Fibroblast of the aortic adventitia (primary cell): ENCODE results near the gene PCK1. TPM values are rescaled to one million over a fixed set of nuclear protein-coding genes. Genes with fewer than 3 reads are reported as not detected.

Source experiments
- DNase-seq: peaks from one replicate; pipeline ENCODE4 v3.0.0-alpha.2; 2010; ENCODE audit warnings: low read depth
- H3K4me3 ChIP-seq: 2 replicates; pipeline ENCODE4 v1.5.1; 2011; ENCODE audit warnings: low read depth, mild to moderate bottlenecking, control low read depth, low read length, moderate library complexity
- total RNA-seq: library from RNA; depleted of rRNA; stranded (reverse); fragments of >200 nt; gene quantifications from 2 replicates; pipeline ENCODE4 v1.2.3, GENCODE V29; 2012; ENCODE audit warnings: low replicate concordance
- TF ChIP-seq, protein P1 (sequence below): IDR thresholded peaks from 2 replicates; pipeline ENCODE4 v1.5.1; 2011; ENCODE audit warnings: mild to moderate bottlenecking, low read length, control low read depth, inconsistent platforms; ENCODE audit not compliant: insufficient read depth

PCK1 gene
- total RNA-seq, 1 donor, result not detected

- DNase-seq, result no peak
- TF ChIP-seq, protein P1, sequence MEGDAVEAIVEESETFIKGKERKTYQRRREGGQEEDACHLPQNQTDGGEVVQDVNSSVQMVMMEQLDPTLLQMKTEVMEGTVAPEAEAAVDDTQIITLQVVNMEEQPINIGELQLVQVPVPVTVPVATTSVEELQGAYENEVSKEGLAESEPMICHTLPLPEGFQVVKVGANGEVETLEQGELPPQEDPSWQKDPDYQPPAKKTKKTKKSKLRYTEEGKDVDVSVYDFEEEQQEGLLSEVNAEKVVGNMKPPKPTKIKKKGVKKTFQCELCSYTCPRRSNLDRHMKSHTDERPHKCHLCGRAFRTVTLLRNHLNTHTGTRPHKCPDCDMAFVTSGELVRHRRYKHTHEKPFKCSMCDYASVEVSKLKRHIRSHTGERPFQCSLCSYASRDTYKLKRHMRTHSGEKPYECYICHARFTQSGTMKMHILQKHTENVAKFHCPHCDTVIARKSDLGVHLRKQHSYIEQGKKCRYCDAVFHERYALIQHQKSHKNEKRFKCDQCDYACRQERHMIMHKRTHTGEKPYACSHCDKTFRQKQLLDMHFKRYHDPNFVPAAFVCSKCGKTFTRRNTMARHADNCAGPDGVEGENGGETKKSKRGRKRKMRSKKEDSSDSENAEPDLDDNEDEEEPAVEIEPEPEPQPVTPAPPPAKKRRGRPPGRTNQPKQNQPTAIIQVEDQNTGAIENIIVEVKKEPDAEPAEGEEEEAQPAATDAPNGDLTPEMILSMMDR, result no peak
- H3K4me3 ChIP-seq, result no peak overlapping the region
These were observed 24.7 kb upstream of the PCK1 start for GRCh38 chr20:57536120-57536708.

DNA sequence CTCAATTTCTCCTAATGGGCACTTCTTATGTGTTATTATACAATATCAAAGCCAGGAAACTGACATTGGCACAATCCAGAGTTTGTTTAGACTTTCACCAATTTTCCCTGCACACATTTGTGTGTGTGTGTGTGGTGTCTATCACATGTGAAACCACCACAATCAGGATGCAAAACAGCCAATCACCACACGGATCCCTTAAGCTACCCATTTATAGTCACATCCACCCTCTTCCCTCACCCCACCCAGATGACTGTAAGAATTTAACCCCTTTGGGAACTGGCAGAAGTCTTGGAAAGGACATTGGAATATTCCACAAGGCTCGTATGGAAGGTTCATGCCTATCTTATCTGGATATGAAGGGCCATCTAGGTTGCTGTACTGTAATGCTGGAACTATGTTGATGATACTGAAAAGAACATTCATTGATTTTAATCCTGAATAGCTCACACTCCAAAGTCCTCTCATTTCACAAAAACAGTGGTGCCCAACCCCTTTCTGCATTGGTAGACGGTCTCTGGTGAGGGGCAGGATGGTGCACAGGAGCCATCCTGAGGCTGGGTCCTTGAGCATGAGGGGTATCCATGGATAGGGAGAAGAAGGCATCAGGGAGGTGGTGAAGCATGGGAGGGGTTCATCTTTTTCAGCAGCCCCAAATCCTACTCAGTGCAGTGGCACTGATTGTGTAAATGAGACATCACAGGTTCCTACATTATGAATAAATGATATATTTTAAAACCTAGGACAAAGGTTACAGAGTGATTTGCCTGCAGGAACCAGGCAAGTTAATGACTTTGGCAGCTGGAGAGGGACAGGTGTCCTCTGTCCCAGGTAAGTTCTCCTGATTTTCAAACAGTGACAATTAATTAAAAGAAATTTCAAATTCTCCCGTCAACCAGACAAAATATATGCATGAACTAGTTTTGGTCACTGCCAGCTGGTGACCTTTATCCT lies 23.9 kb upstream of the PCK1 start:
- no peak for DNase-seq
- TF ChIP-seq, protein P1, result no peak
- no peak overlapping the region for H3K4me3 ChIP-seq

DNA sequence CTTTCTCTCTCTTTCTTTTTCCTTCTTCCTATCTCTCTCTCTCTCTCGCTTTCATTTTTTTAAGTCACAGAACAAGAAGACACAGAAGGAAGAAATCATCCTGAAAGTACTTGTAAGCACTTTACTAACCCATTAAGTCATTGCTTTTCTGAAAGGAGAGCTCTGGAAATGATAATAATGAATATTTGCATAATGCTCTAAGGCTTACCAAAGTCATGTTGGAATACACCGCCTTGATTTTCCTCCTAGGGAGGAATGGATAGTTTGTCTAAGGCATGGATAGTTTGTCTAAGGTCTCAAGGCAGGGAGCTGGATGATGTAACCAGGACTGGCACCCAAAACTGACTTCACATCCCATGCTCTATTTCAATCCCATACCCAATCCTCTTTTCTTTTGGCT lies 23.1 kb upstream of the PCK1 start:
- no peak overlapping the region for H3K4me3 ChIP-seq
- DNase-seq, result no peak
- TF ChIP-seq, protein P1, result no peak

GRCh38 chr20:57539889-57540288 lies 21.0 kb upstream of the PCK1 start:
- no peak overlapping the region for H3K4me3 ChIP-seq
- DNase-seq, result no peak
- TF ChIP-seq, protein P1, result no peak

- no peak overlapping the region for H3K4me3 ChIP-seq
- TF ChIP-seq, protein P1, result no peak
- DNase-seq, result no peak
These were observed 19.9 kb upstream of the PCK1 start for GRCh38 chr20:57540890-57541580.

DNA sequence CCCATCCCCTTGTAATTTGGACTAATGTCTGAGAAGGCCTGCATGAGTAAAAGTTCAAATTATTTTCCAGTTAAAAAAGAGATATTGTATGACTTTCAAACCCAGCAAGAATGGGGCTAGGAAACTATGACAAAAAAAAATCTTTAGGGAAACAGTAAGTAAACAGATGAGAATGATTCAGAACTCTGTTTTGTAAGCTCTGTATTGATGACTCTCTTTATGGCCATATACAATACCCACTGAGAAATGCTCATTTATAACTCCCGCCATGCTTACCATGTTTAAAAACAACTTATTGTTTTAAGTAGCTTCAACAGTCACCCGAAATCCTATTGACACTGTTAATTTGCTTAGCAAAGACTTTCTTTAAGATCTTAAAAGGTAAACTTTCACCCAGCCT lies 17.2 kb upstream of the PCK1 start:
- H3K4me3 ChIP-seq, result no peak overlapping the region
- TF ChIP-seq, protein P1, result no peak
- no peak for DNase-seq
